PC-3 (cell line): ENCODE measurements around the gene EAPP.

Source experiments
- CTCF ChIP-seq: fragments of 300-600 bp; sonication (generic); conservative IDR thresholded peaks from 2 replicates; pipeline ENCODE4 v1.5.1; 2017; ENCODE audit warnings: antibody characterized with exemption, low read depth, mild to moderate bottlenecking, low read length
- EZH2phosphoT487 ChIP-seq: fragments of 300-600 bp; sonication (generic); IDR thresholded peaks from 2 replicates; pipeline ENCODE4 v1.6.1; 2018; ENCODE audit warnings: mild to moderate bottlenecking, antibody characterized with exemption, low read length, borderline replicate concordance

- TF ChIP-seq EZH2phosphoT487 (no peak), CTCF (peak; percentile 92)
Measured at GRCh38 chr14:34498684-34499412, 40.7 kb downstream of the EAPP start.
